ENCODE data around the gene SLC9A7. TPM values are rescaled to one million over a fixed set of nuclear protein-coding genes. Genes with fewer than 3 reads are reported as not detected.

SLC9A7 gene
- total and polyA plus RNA-seq, 2 experiments from 2014 or later = 2.5 to 15.4 TPM

DNA sequence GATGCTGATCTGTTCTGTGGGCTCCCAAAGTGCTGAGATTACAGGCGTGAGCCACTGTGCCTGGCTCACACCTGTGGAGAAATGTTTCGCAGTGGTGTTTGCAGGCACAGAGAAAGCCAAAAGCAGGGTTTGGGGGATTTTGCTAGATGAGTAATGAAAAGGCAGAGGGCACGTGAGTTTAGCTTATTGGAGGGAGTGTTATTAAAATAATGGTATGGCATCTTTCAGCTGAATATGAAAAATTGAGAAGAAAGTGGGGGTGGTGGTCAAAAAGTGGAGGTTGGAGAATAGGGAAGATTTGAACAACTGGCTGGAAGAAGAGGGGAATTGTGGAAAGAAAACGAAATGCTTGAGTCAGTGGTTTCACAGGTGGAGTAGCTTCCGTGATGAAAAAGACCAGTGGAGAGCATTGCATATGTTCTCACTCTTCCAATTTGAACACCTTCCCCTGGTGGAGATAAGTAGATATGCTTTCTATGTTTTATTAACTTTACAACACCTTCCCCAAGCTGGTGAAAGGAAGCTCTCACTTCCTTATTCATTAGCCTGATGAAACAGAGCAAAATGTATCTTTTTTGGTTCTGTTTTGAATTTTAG is 186.5 kb downstream of the SLC9A7 start:
- Histone ChIP-seq H3K27ac (ENCODE audit: low read depth) (no peak overlapping the region), H2AFZ (no peak overlapping the region), H3K4me1 (ENCODE audit: insufficient read depth) (peaks cover 10% of the 10 kb centered on the region; the same call in 1 of the 2 replicates), H3K9me2 (ENCODE audit: insufficient read depth) (no peaks in the 10 kb centered on the region), H3K4me2 (no peak overlapping the region), H3K36me3 (ENCODE audit: insufficient read depth) (no peaks in the 10 kb centered on the region), H3K27me3 (ENCODE audit: insufficient read depth) (peaks cover 18% of the 10 kb centered on the region; the same call in 1 of the 2 replicates), H4K20me1 (replicated peaks; ENCODE audit: insufficient read depth) (no peaks in the 10 kb centered on the region), H3K4me3 (no peak overlapping the region), H3F3A (replicated peaks; ENCODE audit: low read depth) (no peaks in the 10 kb centered on the region), H3K79me2 (replicated peaks; ENCODE audit: insufficient read depth) (peaks cover 23% of the 10 kb centered on the region)
- H3K9me3 Mint-ChIP-seq = no peaks in the 10 kb centered on the region; the same call in 2 of the 3 replicates
- ATAC-seq (no peak), DNase-seq (ENCODE audit: low spot score) (no peak)
- H3K4me1 Mint-ChIP-seq = peaks cover 32% of the 10 kb centered on the region
- peaks cover 4% of the 10 kb centered on the region; the same call in 2 of the 3 replicates for H3K36me3 Mint-ChIP-seq (ENCODE audit: low read depth)
- H3K27me3 Mint-ChIP-seq (ENCODE audit: insufficient read depth, low read depth, poor library complexity) = peaks cover 11% of the 10 kb centered on the region
- H3K4me3 Mint-ChIP-seq = peak overlapping the region; percentile 75; the same call in 2 of the 3 replicates
- TF ChIP-seq ZNF114 (CRISPR knock-in tag; IDR thresholded peaks at IDR 0.05) (no peak), CREB1 (CRISPR knock-in tag; IDR thresholded peaks at IDR 0.05; ENCODE audit: low read depth) (no peak), EZH2 (IDR thresholded peaks at IDR 0.05; ENCODE audit: low read depth, unreplicated experiment) (no peak), NANOG (IDR thresholded peaks at IDR 0.05; ENCODE audit: borderline replicate concordance) (no peak), ZNF331 (CRISPR knock-in tag; IDR thresholded peaks at IDR 0.05; ENCODE audit: low read depth) (no peak), CTCF (conservative IDR thresholded peaks at IDR 0.05; ENCODE audit: low read depth in 2 of 2) (no peak), JUNB (IDR thresholded peaks at IDR 0.05; ENCODE audit: unreplicated experiment) (no peak), EZH2phosphoT487 (IDR thresholded peaks at IDR 0.05; ENCODE audit: unreplicated experiment) (no peak), POLR2AphosphoS5 (IDR thresholded peaks at IDR 0.05; ENCODE audit: low read depth) (no peak), ZNF462 (CRISPR knock-in tag; IDR thresholded peaks at IDR 0.05) (no peak)
- TF ChIP-seq, protein P1, sequence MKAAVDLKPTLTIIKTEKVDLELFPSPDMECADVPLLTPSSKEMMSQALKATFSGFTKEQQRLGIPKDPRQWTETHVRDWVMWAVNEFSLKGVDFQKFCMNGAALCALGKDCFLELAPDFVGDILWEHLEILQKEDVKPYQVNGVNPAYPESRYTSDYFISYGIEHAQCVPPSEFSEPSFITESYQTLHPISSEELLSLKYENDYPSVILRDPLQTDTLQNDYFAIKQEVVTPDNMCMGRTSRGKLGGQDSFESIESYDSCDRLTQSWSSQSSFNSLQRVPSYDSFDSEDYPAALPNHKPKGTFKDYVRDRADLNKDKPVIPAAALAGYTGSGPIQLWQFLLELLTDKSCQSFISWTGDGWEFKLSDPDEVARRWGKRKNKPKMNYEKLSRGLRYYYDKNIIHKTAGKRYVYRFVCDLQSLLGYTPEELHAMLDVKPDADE (IDR thresholded peaks at IDR 0.05) = no peak
- TF ChIP-seq, protein P2, sequence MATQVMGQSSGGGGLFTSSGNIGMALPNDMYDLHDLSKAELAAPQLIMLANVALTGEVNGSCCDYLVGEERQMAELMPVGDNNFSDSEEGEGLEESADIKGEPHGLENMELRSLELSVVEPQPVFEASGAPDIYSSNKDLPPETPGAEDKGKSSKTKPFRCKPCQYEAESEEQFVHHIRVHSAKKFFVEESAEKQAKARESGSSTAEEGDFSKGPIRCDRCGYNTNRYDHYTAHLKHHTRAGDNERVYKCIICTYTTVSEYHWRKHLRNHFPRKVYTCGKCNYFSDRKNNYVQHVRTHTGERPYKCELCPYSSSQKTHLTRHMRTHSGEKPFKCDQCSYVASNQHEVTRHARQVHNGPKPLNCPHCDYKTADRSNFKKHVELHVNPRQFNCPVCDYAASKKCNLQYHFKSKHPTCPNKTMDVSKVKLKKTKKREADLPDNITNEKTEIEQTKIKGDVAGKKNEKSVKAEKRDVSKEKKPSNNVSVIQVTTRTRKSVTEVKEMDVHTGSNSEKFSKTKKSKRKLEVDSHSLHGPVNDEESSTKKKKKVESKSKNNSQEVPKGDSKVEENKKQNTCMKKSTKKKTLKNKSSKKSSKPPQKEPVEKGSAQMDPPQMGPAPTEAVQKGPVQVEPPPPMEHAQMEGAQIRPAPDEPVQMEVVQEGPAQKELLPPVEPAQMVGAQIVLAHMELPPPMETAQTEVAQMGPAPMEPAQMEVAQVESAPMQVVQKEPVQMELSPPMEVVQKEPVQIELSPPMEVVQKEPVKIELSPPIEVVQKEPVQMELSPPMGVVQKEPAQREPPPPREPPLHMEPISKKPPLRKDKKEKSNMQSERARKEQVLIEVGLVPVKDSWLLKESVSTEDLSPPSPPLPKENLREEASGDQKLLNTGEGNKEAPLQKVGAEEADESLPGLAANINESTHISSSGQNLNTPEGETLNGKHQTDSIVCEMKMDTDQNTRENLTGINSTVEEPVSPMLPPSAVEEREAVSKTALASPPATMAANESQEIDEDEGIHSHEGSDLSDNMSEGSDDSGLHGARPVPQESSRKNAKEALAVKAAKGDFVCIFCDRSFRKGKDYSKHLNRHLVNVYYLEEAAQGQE (IDR thresholded peaks at IDR 0.05; ENCODE audit: unreplicated experiment) = no peak
- H3K27ac Mint-ChIP-seq = no peak overlapping the region

All from GM23338 (cell line).